Right forelimb (tissue), 1 donor: ENCODE results near the gene GABBR2.

Experiments
- DNase-seq: peaks from one replicate; pipeline ENCODE4 v3.0.0-alpha.2; 2018

Gene GABBR2

GRCh38 chr9:98567540-98568233, 141.0 kb downstream of the GABBR2 start:
- no peak for DNase-seq

GRCh38 chr9:98565152-98566135, 143.3 kb downstream of the GABBR2 start:
- DNase-seq: no peak

GRCh38 chr9:98564714-98565113, 144.0 kb downstream of the GABBR2 start:
- no peak for DNase-seq

- DNase-seq: no peak
Observed at GRCh38 chr9:98563988-98564387, 144.7 kb downstream of the GABBR2 start.

DNA sequence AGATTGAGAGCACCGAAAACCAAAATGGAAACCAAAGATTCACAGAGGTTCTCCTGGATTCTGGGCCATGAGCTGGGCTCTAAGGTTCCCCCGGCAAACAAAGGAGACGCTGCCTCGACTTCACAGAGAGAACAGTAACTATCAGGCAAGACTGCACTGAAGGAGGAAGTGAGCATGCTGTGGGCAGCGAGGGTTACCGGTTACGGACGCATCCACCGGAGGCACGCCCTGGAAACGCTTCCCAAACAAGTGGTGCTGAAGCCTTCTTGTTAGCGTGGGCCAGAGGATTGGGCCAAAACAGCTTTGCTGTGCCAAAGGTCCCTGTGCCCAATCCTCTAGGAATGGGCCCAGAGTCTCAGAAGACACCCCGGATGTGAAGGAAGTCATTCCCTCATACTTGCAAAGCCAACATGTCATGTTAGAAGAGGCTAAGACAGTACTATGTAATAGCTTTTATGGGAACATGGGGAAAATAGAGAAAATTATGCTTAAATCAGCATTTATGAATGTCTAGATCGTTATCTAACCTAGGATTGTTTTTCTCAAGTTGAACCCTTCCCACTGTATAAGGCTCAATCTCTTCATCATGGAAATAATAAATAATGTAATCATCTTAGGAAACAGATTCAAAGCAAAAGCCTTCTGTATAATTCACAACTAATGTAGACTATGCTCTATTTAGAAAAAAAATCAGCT, 145.4 kb downstream of the GABBR2 start:
- no peak for DNase-seq

GRCh38 chr9:98559561-98559960, 149.2 kb downstream of the GABBR2 start:
- DNase-seq: no peak

GRCh38 chr9:98558575-98558974, 150.2 kb downstream of the GABBR2 start:
- DNase-seq: no peak

DNA sequence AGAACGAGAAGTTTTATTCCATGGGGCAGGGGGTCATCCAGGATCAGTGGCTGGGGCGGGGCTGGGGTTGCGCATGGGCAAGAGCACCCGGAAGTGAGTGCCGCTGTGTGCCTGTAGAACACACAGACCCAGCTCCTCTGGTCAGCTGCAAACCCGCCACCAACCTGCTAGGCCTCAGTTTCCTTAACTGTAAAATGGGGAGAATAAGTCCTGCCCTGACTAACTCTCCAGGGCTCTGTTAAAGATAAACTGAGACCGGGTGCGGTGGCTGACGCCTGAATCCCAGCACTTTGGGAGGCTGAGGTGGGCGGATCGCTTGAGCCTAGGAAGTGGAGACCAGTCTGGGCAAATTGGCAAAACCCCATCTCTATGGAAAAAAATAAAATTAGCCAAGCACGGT, 152.2 kb downstream of the GABBR2 start:
- no peak for DNase-seq

DNA sequence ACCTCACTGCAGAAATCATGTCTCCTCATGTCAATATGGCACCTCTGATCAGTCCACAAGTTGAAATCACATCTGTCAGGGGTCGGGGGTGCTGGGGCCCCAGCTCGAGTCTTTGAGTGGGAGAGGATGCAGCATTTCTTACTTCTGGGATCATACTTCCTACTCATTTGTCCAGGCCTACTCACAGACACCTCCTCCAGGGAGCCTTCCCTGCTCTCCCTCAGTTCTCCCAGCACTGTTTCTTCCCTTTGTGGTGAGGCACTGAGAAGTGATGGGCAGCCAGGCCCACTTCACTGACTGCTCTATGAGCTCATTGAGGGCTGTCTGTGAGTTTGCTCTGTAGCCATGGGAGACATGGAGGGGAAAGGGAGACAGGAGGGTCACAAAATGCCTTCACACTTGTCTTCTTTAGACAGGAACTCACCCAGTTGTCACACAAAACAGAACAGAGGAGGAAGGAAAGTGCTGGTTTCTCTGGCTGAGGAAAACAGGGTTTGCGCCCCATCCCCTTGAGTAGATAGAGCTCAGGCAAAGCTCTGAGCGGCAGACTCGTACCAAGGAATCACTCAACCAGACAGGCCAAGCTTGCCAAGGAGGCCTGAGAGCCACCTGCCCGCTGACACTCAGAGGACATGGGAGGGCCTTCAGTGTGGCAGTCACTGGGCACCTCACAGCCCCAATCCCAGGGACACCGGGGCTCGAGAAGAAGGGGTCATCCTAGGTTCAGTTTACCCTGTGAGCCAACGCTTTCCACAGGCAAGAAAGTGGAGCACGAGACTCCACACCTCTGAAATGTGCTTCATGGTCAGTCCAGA, 152.9 kb downstream of the GABBR2 start:
- DNase-seq: no peak

DNA sequence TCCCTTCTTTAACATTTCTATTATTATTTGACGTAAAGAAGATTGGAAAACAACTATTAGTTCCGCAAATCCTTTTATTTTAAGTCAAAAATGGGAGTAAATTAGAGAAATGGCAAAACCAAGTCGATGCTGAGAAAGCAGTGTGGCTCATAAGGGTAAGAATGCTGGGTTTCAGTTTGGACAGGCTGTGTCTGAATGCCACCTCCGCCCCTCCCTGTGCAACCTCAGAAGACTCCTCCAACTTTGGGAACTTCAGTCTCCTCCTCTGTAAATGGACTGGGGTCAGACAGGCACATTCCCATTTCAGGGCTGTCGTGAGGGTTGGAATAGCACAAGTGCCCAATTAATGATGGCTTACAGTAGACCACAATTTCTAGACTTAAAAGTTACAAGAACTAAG, 154.0 kb downstream of the GABBR2 start:
- no peak for DNase-seq

- DNase-seq: no peak
Observed at GRCh38 chr9:98552331-98552730, 156.4 kb downstream of the GABBR2 start.

DNA sequence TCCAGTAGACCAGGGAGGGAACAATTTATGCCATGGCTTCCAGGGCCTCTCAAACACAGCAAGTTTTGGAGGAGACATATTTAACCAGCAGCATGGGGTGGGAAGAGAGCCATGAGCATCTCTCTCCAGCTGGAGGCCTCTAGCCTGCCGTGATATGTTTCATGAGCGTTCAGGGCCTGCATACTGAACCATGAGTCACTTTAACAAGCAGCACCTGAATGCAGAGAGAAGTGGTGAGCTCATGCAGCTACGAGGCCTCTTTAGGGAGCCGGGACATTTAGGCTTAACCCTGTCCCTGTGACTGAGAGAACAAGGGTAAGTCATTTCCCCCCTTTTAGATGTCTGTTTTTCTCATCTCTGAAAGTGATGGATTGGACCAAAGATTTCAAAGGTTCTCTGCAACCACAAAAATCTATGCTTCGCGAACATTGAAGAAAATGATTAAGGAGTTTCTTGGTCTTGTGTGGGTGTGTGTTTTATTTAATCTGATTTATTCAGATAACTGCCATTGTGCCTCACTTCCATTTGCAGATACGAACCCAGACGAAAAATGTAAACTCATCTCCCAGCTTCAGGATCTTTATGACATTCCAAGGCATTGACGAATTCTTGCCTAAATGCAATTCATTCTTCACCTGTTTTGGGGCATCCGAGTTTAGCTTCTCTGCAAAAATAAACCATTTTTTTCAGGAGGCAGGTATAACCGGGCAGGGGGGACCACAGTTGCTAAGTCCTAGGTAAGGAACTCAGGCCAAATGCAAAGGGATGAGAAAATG, 157.0 kb downstream of the GABBR2 start:
- no peak for DNase-seq

GRCh38 chr9:98550206-98550820, 158.4 kb downstream of the GABBR2 start:
- DNase-seq: no peak

DNA sequence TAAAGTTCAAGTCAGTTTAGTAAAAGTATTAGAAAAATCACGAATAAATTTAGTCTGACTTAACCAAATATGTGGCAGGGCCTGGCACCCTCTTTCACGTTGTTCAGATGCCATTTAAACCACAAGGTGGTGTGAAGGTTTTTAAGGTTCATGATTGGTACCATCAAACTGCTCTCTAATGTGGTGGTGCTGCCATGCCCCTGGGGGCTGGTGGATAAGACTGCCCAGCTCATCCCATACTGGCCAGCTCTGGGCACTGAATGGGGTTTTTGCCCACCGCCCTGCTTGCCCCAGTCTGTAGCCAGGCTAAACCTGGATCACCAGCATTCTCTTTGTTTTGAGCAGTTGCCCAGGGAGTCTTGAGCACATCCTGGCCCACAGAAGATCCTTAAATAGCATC, 159.3 kb downstream of the GABBR2 start:
- no peak for DNase-seq

DNA sequence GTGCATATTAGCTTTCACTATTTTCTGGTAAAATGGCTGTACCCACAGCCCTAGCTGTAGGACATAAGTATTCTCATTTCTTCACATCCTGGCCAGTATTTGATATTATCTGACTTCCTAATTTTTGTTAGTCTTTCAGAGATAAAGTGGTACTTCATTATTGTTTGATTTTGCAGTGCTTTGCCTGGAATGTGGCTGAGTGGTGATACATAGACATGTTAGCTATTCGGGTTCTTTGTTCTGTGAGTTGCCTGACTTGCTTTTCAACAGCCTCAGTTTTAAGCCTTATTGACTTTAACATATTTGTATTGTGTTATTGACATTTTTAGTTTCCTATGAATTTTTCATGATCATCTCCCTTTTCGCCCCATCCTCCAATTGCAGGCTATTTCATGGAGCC, 161.1 kb downstream of the GABBR2 start:
- DNase-seq: no peak

DNA sequence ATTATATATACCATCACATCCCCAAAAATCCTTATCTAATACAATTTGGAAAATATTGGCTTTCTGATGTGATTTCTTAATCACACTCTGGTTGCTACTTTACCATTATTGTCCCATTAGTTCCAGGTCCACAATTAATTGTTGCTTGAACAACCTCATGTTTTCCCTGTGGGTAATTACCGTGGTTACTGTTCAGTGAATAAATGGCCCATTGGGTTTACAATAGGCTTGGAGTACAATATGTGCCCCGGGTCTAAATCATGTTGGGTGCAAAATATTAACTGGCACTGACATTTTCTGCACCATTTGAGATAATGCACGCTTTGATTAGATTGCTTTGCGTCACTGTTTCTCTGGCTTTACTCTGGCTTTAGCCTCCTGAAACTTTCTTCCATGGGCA, 163.7 kb downstream of the GABBR2 start:
- no peak for DNase-seq

- no peak for DNase-seq
Observed at GRCh38 chr9:98541684-98542230, 167.0 kb downstream of the GABBR2 start.

DNA sequence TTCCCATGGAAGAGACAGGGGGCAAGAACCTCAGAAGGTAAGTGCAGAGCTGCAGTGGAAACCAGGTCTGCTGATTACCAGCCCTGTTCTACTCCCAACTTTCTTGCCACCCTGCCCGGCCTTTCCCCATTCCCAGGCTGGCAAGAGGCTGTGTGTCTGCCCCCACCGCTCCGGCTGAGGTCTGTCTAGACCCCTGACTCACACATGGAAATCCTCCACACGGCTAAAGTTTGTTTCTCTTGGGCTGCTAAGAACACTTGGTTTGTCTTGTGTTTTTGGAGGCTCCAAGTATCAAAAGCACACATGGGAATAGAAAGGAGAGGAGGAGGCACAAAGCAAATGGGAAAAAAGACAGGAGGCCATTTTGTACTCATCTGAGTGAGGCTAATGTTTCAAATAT, 168.3 kb downstream of the GABBR2 start:
- DNase-seq: no peak

DNA sequence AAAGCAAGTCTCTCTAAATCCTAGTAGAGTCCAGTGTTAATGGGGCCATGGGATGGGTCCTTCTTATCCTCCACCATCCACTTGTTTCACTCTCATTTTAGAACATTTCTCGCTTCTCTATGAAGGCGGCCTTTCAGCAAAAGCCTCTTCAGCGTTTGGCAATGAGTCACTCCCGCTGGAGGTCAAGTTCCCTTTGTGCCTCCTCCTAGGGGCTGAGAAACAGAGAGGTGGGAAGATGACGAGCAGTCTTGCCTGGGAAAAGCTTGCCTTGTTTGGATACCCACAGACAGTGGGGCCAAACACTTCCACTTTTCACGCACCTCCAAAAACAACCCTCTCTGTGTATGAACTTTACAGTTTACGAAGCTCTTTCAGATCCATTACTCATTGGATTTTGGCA, 168.8 kb downstream of the GABBR2 start:
- no peak for DNase-seq

- no peak for DNase-seq
Observed at GRCh38 chr9:98538626-98539031, 170.1 kb downstream of the GABBR2 start.

GRCh38 chr9:98538203-98538602, 170.5 kb downstream of the GABBR2 start:
- no peak for DNase-seq
